ENCODE measurements around the gene HPCAL4.

DNA sequence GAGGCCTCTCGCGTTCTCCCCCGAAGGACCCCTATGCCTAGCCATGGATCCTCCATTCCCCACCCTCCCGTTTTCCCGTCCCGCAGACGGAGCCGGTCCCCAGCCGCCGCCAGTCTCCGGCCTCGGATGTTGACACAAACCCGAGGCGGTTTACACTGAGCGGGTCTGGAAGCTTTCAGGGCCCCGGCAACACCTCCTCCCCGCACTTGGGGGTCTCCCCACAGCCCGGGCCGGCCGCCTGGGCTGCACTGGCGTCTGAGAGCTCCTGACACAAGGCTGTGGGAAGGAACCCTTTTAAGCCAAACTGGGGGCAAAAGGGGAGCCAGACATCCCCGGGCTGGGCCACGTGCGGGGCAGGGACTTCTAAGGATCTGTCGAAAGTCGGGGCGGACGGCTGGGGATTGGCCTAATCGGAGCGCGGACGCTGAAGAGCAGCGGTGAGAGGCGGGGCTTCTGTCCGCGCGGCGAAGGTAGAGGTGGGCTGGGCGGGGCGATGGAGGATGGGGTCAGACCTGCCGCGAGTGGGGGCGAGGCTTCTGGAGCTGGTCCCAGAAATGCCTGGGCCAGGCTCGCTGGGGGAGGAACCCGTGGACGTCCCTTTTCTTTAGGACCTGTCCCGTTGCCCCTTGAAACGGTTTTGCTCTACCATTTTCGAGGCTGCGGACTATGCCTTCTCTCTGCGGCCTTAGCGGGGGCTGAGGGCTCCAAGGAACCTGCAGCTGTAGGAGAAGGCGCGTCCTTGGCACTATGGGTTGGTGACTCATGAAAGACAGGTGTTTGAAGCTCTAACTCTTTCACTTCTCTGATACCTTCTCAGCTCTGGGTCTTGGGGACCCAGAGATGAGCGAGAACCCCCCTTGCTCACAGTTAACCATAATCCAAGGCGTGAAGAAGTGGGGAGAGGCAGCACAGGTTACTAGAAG, 1.2 kb upstream of the HPCAL4 start:
- TF ChIP-seq, protein P1, sequence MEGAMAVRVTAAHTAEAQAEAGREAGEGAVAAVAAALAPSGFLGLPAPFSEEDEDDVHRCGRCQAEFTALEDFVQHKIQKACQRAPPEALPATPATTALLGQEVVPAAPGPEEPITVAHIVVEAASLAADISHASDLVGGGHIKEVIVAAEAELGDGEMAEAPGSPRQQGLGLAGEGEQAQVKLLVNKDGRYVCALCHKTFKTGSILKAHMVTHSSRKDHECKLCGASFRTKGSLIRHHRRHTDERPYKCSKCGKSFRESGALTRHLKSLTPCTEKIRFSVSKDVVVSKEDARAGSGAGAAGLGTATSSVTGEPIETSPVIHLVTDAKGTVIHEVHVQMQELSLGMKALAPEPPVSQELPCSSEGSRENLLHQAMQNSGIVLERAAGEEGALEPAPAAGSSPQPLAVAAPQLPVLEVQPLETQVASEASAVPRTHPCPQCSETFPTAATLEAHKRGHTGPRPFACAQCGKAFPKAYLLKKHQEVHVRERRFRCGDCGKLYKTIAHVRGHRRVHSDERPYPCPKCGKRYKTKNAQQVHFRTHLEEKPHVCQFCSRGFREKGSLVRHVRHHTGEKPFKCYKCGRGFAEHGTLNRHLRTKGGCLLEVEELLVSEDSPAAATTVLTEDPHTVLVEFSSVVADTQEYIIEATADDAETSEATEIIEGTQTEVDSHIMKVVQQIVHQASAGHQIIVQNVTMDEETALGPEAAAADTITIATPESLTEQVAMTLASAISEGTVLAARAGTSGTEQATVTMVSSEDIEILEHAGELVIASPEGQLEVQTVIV (IDR thresholded peaks at IDR 0.05; ENCODE audit: borderline replicate concordance, partially characterized antibody): no peak
- TF ChIP-seq FOXM1 (IDR thresholded peaks at IDR 0.05; ENCODE audit: low read depth, low read length): no peak
- TF ChIP-seq, protein P2, sequence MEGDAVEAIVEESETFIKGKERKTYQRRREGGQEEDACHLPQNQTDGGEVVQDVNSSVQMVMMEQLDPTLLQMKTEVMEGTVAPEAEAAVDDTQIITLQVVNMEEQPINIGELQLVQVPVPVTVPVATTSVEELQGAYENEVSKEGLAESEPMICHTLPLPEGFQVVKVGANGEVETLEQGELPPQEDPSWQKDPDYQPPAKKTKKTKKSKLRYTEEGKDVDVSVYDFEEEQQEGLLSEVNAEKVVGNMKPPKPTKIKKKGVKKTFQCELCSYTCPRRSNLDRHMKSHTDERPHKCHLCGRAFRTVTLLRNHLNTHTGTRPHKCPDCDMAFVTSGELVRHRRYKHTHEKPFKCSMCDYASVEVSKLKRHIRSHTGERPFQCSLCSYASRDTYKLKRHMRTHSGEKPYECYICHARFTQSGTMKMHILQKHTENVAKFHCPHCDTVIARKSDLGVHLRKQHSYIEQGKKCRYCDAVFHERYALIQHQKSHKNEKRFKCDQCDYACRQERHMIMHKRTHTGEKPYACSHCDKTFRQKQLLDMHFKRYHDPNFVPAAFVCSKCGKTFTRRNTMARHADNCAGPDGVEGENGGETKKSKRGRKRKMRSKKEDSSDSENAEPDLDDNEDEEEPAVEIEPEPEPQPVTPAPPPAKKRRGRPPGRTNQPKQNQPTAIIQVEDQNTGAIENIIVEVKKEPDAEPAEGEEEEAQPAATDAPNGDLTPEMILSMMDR (IDR thresholded peaks at IDR 0.05 in 2 of 3, conservative IDR thresholded peaks at IDR 0.05 in 1 of 3; ENCODE audit: control insufficient read depth in 2 of 3, extremely low read depth in 1 of 3, insufficient read depth in 1 of 3, low read depth in 3 of 3, low read length in 3 of 3): no peak
- no peak for TF ChIP-seq POLR2AphosphoS5 (IDR thresholded peaks at IDR 0.05; ENCODE audit: low read length)
- no peak for TF ChIP-seq BHLHE40 (IDR thresholded peaks at IDR 0.05; ENCODE audit: borderline replicate concordance in 1 of 2, low read depth in 2 of 2, low read length in 1 of 2)
- TF ChIP-seq, protein P3, sequence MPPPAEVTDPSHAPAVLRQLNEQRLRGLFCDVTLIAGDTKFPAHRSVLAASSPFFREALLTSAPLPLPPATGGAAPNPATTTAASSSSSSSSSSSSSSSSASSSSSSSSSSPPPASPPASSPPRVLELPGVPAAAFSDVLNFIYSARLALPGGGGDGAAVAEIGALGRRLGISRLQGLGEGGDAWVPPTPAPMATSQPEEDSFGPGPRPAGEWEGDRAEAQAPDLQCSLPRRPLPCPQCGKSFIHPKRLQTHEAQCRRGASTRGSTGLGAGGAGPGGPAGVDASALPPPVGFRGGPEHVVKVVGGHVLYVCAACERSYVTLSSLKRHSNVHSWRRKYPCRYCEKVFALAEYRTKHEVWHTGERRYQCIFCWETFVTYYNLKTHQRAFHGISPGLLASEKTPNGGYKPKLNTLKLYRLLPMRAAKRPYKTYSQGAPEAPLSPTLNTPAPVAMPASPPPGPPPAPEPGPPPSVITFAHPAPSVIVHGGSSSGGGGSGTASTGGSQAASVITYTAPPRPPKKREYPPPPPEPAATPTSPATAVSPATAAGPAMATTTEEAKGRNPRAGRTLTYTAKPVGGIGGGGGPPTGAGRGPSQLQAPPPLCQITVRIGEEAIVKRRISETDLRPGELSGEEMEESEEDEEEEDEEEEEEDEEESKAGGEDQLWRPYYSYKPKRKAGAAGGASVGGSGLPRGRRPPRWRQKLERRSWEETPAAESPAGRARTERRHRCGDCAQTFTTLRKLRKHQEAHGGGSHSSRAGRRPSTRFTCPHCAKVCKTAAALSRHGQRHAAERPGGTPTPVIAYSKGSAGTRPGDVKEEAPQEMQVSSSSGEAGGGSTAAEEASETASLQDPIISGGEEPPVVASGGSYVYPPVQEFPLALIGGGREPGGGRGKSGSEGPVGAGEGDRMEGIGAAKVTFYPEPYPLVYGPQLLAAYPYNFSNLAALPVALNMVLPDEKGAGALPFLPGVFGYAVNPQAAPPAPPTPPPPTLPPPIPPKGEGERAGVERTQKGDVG (CRISPR knock-in tag; IDR thresholded peaks at IDR 0.05): no peak
- no peak for TF ChIP-seq CBFB (IDR thresholded peaks at IDR 0.05; ENCODE audit: low read depth)
- TF ChIP-seq RFX5 (IDR thresholded peaks at IDR 0.05; ENCODE audit: low read depth, low read length): no peak
- TF ChIP-seq ZNF274 (IDR thresholded peaks at IDR 0.05; ENCODE audit: insufficient read depth, insufficient read length): no peak

All from GM12878 (cell line).